Keratinocyte (primary cell): ENCODE measurements around the gene SCAPER. TPM values are rescaled to one million over a fixed set of nuclear protein-coding genes. Genes with fewer than 3 reads are reported as not detected.
"Not testable (repeated sequence)": the region's sequence is repeated elsewhere in the genome, so short reads cannot be mapped to it uniquely, and the experiment has no call there.

Experiments used
- DNase-seq: peaks from one replicate; pipeline ENCODE4 v3.0.0-alpha.2; 2011; ENCODE audit warnings: low read depth, missing footprints, low spot score
- FAIRE-seq: peaks from 2 replicates; lab custom pipeline; 2011; peaks lifted over from hg19 to GRCh38; lab: Jason Lieb, UNC
- H2AFZ ChIP-seq: 2 replicates; pipeline ENCODE4 v1.6.0; 2012; ENCODE audit warnings: low read length, control low read depth, inconsistent platforms; ENCODE audit not compliant: control insufficient read depth
- H3K27ac ChIP-seq: 2 replicates; pipeline ENCODE4 v1.5.1; 2011; ENCODE audit warnings: low read length; ENCODE audit not compliant: control insufficient read depth, insufficient read depth
- H3K27me3 ChIP-seq: 3 replicates; pipeline ENCODE4 v1.6.0; 2011; ENCODE audit warnings: low read length; ENCODE audit not compliant: control insufficient read depth, insufficient read depth; ENCODE audit errors: extremely low read depth
- H3K36me3 ChIP-seq, 2 experiments: 2 replicates in 1 of 2; 3 replicates in 1 of 2; pipeline ENCODE4 v1.5.1; 2011; ENCODE audit warnings: low read length in 2 of 2, mild to moderate bottlenecking in 1 of 2; ENCODE audit not compliant: control insufficient read depth in 2 of 2, insufficient read depth in 2 of 2; ENCODE audit errors: extremely low read depth in 1 of 2
- H3K4me1 ChIP-seq: 3 replicates; pipeline ENCODE4 v1.5.1; 2011; ENCODE audit warnings: low read length; ENCODE audit not compliant: control insufficient read depth, insufficient read depth; ENCODE audit errors: extremely low read depth
- H3K4me2 ChIP-seq: 3 replicates; pipeline ENCODE4 v1.6.0; 2011; ENCODE audit warnings: low read depth, low read length; ENCODE audit not compliant: control insufficient read depth, insufficient read depth; ENCODE audit errors: extremely low read depth
- H3K4me3 ChIP-seq, 3 experiments: fragments of 200-600 bp in 1 of 3; sonication (generic) in 1 of 3; 2 replicates in 2 of 3; 3 replicates in 1 of 3; pipeline ENCODE4 v1.5.1; 2011 to 2016; ENCODE audit warnings: low read length in 3 of 3, mild to moderate bottlenecking in 3 of 3, control low read depth in 2 of 3, inconsistent platforms in 1 of 3, low read depth in 1 of 3, mixed read lengths in 1 of 3, mixed run types in 1 of 3, moderate library complexity in 1 of 3; ENCODE audit not compliant: control insufficient read depth in 2 of 3, insufficient read depth in 2 of 3; ENCODE audit errors: extremely low read depth in 1 of 3
- H3K79me2 ChIP-seq: 2 replicates; pipeline ENCODE4 v1.6.0; 2012; ENCODE audit warnings: low read length; ENCODE audit not compliant: control insufficient read depth, insufficient read depth
- H3K9ac ChIP-seq: 3 replicates; pipeline ENCODE4 v1.6.0; 2011; ENCODE audit warnings: low read length; ENCODE audit not compliant: control insufficient read depth, insufficient read depth; ENCODE audit errors: extremely low read depth
- H3K9me1 ChIP-seq: 3 replicates; pipeline ENCODE4 v1.6.0; 2011; ENCODE audit warnings: low read length; ENCODE audit not compliant: control insufficient read depth, insufficient read depth; ENCODE audit errors: extremely low read depth
- H3K9me3 ChIP-seq: 2 replicates; pipeline ENCODE4 v1.5.1; 2012; ENCODE audit warnings: low read depth, low read length; ENCODE audit not compliant: control insufficient read depth
- H4K20me1 ChIP-seq: 3 replicates; pipeline ENCODE4 v1.6.0; 2011; ENCODE audit warnings: low read length; ENCODE audit not compliant: control insufficient read depth, insufficient read depth; ENCODE audit errors: extremely low read depth
- EZH2 ChIP-seq: IDR thresholded peaks from one replicate; pipeline ENCODE4 v1.6.1; 2012; ENCODE audit warnings: inconsistent platforms, mild to moderate bottlenecking, low read length, moderate library complexity
- dilution Hi-C: fragments of 300-500 bp; cut with MboI; formaldehyde crosslinking; loops from one replicate; pipeline ENCODE4 v1.7.0; 2020; ENCODE audit warnings: low sequenced_read_pairs; ENCODE audit not compliant: extremely low pct_ligation_motif_present
- polyA plus RNA-seq, 5 experiments: library from polyadenylated mRNA; depleted of rRNA in 3 of 5; stranded (reverse) in 3 of 5; stranded (forward) in 1 of 5; unstranded in 1 of 5; fragments of >200 nt; gene quantifications; 1 replicate in 1 of 5; 2 replicates in 3 of 5; 3 replicates in 1 of 5; pipeline versions ENCODE4 v1.2.1 to v1.2.3, GENCODE V29; 2011 to 2012; ENCODE audit warnings: missing spikeins in 2 of 5, low read depth in 1 of 5, low replicate concordance in 1 of 5
- TF ChIP-seq, protein P1 (sequence below), 3 experiments: IDR thresholded peaks in 1 of 3; conservative IDR thresholded peaks in 1 of 3; optimal IDR thresholded peaks in 1 of 3; 2 replicates in 2 of 3; 3 replicates in 1 of 3; pipeline versions ENCODE3 to v1.5.1; 2011; ENCODE audit warnings: low read length in 3 of 3, mild to moderate bottlenecking in 3 of 3, moderate library complexity in 2 of 3, control low read depth in 1 of 3, inconsistent platforms in 1 of 3; ENCODE audit not compliant: insufficient read depth in 2 of 3; ENCODE audit errors: extremely low read depth in 1 of 3

SCAPER gene
- polyA plus RNA-seq, 1 donor (not counting 4 experiments of a cell fraction or from before 2014, with no cell fraction given) = 5.2 TPM

DNA sequence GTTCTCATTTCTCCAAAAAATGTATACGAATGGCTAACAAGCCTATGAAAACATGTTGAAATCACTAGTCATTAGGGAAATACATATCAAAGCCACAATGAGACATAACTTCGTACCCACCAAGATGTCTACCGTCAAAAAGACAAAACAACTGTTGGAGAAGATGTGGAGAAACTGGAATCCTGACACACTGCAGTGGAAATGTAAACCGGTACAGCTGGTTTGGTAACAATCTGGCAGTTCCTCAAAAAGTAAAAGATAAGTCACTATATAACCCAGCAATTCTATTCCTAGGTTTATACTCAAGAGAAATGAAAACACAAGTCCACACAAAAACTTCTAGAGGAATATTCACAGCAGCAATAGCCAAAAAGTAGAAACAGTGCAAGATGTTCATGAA lies 7.0 kb downstream of the SCAPER start:
- H3K9ac ChIP-seq = no peak overlapping the region
- no peak for FAIRE-seq
- no peaks in the 10 kb centered on the region for H3K9me1 ChIP-seq
- no peaks in the 10 kb centered on the region for H3K36me3 ChIP-seq
- H3K9me3 ChIP-seq = no peaks in the 10 kb centered on the region
- H3K27me3 ChIP-seq = no peaks in the 10 kb centered on the region
- no peak overlapping the region for H3K4me2 ChIP-seq
- H3K4me3 ChIP-seq = no peak overlapping the region
- H3K79me2 ChIP-seq = peaks cover 2% of the 10 kb centered on the region
- H2AFZ ChIP-seq = no peak overlapping the region
- dilution Hi-C loops = no loop called here
- DNase-seq = no peak
- peaks cover 4% of the 10 kb centered on the region for H3K4me1 ChIP-seq
- no peaks in the 10 kb centered on the region for H4K20me1 ChIP-seq
- H3K27ac ChIP-seq = no peak overlapping the region
- TF ChIP-seq, protein P1, sequence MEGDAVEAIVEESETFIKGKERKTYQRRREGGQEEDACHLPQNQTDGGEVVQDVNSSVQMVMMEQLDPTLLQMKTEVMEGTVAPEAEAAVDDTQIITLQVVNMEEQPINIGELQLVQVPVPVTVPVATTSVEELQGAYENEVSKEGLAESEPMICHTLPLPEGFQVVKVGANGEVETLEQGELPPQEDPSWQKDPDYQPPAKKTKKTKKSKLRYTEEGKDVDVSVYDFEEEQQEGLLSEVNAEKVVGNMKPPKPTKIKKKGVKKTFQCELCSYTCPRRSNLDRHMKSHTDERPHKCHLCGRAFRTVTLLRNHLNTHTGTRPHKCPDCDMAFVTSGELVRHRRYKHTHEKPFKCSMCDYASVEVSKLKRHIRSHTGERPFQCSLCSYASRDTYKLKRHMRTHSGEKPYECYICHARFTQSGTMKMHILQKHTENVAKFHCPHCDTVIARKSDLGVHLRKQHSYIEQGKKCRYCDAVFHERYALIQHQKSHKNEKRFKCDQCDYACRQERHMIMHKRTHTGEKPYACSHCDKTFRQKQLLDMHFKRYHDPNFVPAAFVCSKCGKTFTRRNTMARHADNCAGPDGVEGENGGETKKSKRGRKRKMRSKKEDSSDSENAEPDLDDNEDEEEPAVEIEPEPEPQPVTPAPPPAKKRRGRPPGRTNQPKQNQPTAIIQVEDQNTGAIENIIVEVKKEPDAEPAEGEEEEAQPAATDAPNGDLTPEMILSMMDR (optimal IDR thresholded peaks at IDR 0.05 in 1 of 3, IDR thresholded peaks at IDR 0.05 in 1 of 3, conservative IDR thresholded peaks at IDR 0.05 in 1 of 3; ENCODE audit: extremely low read depth in 1 of 3, insufficient read depth in 2 of 3, low read length in 3 of 3) = no peak
- TF ChIP-seq EZH2 = no peak

DNA sequence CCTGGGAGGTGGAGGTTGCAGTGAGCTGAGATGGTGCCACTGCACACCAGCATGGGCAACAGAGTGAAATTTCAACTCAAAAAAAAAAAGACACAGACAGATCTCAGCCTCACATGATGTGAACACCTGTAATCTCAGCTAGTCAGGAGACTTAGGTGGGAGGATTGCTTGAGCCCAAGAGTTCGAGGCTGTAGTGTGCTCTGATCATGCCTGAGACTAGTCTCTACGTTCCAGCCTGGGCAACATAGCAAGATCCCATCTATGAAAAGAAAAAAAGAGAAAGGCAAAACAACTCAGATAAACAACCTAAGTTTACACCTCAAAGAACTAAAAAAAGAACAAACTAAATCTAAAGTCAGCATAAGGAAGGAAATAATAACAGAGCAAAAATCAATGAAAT lies 11.0 kb downstream of the SCAPER start:
- no peaks in the 10 kb centered on the region for H3K9me1 ChIP-seq
- DNase-seq (no peak), FAIRE-seq (no peak)
- no peak overlapping the region for H2AFZ ChIP-seq
- dilution Hi-C loops = no loop called here
- TF ChIP-seq, protein P1 (optimal IDR thresholded peaks at IDR 0.05 in 1 of 3, IDR thresholded peaks at IDR 0.05 in 1 of 3, conservative IDR thresholded peaks at IDR 0.05 in 1 of 3; ENCODE audit: extremely low read depth in 1 of 3, insufficient read depth in 2 of 3, low read length in 3 of 3) = no peak
- TF ChIP-seq EZH2 = no peak
- no peak overlapping the region for H3K4me3 ChIP-seq
- H3K9ac ChIP-seq = no peak overlapping the region
- H3K9me3 ChIP-seq = no peaks in the 10 kb centered on the region
- no peaks in the 10 kb centered on the region for H4K20me1 ChIP-seq
- no peak overlapping the region for H3K4me2 ChIP-seq
- H3K36me3 ChIP-seq = no peaks in the 10 kb centered on the region
- H3K79me2 ChIP-seq = peaks cover 2% of the 10 kb centered on the region
- H3K4me1 ChIP-seq = peaks cover 4% of the 10 kb centered on the region
- H3K27me3 ChIP-seq = no peaks in the 10 kb centered on the region
- H3K27ac ChIP-seq = no peak overlapping the region

DNA sequence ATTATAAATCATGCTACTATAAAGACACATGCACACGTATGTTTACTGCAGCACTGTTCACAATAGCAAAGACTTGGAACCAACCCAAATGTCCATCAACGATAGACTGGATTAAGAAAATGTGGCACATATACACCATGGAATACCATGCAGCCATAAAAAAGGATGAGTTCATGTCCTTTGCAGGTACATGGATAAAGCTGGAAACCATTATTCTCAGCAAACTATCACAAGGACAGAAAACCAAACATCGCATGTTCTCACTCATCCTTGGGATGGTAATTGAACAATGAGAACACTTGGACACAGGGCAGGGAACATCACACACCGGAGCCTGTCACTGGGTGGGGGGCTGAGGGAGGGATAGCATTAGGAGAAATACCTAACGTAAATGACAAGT lies 12.3 kb downstream of the SCAPER start:
- dilution Hi-C loops, H4K20me1 ChIP-seq, H3K36me3 ChIP-seq, H3K4me2 ChIP-seq, H3K79me2 ChIP-seq, FAIRE-seq, H3K4me1 ChIP-seq, H3K27ac ChIP-seq, DNase-seq, H3K4me3 ChIP-seq, H3K9me3 ChIP-seq, H3K9me1 ChIP-seq, H3K27me3 ChIP-seq, H2AFZ ChIP-seq, H3K9ac ChIP-seq: not testable (repeated sequence)
